Forelimb muscle (tissue), 1 donor: ENCODE measurements around the gene CAPN15. TPM values are rescaled to one million over a fixed set of nuclear protein-coding genes. Genes with fewer than 3 reads are reported as not detected.
"Not testable (repeated sequence)": the region's sequence is repeated elsewhere in the genome, so short reads cannot be mapped to it uniquely, and the experiment has no call there.

Source experiments
- DNase-seq: peaks from one replicate; pipeline ENCODE4 v3.0.0-alpha.2; 2013; ENCODE audit warnings: low read depth
- polyA plus RNA-seq: library from polyadenylated mRNA; unstranded; fragments of 120-200 nt; gene quantifications from one replicate; pipeline ENCODE4 v1.2.1, GENCODE V29; 2013; ENCODE audit not compliant: insufficient read length

CAPN15 gene
- polyA plus RNA-seq: 24.6 TPM

DNA sequence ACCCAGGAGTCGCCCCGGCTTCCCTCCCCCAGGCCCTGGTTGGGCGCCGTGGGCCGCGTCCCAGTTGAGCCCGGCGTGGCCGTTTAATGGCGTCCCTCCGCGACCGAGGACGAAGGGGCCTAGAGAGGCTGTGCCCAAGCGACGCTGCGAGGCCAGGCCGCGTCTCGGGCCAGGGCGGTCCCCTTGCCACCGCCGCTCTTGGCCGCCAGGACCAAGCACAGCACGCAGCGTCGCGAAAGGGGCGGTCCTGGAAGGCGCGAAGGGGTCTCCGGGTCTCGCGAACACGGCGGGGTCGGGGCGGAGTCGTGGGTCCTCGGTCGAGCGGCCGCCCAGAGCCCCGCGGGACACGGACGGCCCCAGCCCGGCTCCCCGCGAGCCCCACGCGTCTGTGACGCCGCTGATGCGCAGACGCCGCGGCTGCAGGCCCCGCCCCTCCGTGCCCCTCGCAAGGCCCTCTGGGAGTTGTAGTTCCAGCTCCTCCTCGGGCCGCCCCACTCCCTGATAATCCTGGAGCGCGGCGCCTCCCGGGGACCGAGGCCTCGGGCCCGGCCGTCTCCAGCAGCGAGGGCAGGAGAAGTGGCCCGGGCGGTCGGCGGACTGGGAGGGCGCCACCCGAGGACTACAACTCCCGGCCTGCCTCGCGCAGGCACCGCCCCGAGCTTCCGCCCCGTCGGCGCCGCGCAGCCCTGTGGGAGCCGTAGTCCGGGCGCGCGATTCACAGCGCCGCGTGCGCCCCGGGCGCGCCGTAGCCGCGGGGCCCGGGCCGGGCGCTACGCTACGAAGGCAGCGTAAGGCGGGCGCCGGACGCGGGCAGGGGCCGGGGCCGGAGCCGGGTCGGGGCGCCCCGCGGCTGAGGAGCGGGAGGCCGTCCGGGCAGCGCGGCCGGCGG is at the start of gene CAPN15:
CAPN15 (plus strand) TSS at position 698 of the 889 bp plus-strand sequence. CDS start 19,127 bp downstream, outside the sequence.
- peak; percentile 72 for DNase-seq

DNA sequence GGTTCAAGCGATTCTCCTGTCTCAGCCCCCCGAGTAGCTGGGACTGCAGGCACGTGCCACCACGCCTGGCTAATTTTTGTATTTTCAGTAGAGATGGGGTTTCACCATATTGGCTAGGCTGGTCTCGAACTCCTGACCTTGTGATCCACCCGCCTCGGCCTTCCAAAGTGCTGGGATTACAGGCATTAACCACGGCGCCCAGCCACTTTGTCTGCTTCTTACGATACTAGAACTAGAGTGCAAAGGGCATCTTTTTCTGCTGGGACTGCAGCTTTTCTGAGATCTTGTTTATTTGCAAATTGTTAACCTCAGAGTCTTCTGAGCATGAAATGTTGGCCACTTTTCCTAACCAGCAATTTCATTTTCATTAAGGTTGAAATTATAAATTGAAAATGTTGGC is 49.2 kb upstream of the CAPN15 start:
- DNase-seq: not testable (repeated sequence)

DNA sequence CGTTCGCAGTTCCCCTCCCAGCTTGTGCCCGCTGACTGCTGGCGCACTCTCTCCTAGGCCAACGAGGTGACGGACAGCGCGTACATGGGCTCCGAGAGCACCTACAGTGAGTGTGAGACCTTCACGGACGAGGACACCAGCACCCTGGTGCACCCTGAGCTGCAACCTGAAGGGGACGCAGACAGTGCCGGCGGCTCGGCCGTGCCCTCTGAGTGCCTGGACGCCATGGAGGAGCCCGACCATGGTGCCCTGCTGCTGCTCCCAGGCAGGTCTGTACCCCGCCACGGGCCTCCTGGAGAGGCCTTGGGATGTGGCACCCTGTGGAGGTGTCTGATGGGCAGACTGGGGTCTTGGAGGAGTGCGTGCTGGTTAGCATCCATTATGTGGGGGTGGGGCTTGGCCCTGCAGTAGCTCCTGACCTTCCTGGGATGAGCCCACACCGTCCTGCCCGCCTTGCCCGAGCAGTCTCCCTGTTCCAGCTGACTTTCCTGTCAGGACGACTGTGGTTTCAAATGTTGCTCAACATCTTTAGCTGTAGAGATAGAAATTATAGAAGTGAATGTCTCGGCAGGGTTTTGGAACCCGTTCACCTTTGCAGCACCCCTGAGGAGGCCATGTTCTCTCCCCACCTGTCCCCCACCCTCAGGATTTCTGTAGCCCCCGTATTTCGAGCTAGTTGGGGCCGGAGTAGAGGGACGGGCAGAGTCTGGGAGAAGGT is 44.9 kb upstream of the CAPN15 start:
- no peak for DNase-seq

DNA sequence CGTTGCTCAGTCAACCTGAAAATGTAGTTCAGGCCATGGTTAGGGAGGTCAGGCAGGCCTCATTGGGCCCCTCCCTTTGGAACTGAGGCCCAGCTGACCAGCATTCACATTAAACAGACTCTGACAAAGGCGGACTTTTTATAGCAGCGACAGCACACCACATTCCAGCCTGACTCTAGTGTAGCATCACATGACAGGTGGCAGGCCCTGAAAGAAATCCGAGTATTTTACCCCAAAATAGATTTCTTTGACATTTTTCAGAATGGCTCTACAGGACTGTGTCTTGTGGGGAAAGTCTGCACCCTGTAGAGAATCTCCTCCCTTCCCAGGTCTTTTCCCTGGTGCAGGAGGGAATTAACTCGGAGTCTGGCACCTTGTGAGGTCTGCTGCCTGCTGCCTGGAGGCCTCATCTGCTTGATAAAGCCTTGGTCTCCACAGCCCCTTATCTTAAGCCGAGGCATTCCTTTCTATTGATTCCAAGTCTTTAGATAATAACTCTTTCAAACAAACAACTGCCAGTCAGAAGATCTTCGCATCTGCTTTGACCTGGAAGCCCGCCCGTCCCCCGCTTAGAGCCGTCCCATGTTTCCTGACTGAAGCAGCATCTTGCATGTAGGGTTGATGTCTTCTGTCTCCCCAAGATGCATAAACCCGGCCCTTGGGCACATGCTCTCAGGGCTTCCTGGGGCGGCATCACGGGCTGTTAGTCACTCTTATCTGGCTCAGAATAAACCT is 44.0 kb upstream of the CAPN15 start:
- DNase-seq: no peak

DNA sequence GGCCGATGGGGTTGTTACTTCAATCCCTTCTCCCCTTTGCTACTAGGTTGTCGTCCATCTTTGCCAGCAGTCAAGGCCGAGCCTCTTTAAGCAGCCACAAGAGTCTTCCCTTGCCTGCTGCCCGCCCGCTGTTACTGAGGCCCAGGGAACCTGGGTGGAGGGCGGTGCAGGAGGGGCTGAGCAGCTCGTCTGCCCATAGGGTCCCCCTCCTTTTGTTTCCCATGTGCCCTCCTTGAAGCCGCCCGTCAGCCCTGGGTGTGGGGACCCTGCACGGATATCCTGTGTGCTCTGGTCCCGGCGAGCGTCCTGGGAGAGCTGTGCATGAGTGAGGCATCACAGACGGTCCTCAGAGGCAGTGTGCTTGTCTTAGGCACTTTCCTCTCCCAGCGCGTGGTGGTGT is 37.9 kb upstream of the CAPN15 start:
- DNase-seq: no peak

DNA sequence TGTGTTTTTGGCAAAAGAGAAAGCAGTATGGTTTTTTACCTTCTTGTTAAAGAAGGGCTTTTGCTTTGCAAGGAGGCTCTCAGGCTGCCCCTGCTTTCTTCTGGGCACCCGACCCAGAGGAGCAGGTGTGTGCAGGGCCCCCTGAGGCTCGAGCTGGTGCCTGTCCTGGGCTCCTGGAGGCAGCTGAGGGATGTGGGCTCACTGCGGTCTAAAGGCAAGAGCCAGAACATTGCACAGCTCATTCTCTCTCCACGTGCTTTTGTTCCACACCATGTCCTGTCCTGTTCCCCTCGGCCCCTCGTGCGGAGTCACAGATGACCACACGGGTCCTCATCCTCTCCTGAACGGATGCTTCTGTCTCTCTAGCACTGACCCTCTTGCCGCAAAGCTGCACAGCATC is 36.7 kb upstream of the CAPN15 start:
- no peak for DNase-seq

DNA sequence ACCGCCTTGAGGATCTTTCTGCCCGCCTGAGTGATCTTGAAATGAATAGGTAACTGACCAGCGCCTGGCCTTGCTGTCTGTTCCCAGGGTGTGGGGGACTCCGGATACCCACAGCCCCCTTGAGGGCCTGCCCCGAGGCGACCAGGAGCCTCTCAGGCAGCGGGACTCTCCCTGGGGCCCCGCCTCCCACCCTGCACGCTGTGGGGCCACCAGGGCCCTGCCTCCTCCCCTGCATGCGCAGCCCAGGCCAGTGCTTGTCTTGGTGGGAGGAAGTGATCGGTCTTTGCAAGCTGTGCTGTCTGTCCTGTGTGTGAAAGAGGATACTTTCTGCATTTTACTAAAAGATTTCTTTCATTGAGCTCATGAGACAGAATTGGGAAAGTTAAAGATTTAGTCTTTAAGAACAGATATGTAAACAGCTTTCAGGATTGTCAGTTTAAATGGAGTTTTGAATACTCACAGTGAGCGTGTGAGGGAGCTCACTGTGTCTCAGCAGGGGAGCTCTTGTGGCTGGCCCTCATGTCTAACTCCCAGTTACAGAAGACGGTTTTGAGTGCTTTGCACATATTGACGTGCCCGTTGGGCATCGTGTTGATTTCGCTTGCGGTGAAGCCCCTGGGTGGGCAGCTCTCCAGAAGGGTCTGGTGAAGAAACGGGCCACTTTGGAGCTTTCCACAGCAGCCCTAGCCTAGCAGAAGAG is 36.1 kb upstream of the CAPN15 start:
- no peak for DNase-seq

DNA sequence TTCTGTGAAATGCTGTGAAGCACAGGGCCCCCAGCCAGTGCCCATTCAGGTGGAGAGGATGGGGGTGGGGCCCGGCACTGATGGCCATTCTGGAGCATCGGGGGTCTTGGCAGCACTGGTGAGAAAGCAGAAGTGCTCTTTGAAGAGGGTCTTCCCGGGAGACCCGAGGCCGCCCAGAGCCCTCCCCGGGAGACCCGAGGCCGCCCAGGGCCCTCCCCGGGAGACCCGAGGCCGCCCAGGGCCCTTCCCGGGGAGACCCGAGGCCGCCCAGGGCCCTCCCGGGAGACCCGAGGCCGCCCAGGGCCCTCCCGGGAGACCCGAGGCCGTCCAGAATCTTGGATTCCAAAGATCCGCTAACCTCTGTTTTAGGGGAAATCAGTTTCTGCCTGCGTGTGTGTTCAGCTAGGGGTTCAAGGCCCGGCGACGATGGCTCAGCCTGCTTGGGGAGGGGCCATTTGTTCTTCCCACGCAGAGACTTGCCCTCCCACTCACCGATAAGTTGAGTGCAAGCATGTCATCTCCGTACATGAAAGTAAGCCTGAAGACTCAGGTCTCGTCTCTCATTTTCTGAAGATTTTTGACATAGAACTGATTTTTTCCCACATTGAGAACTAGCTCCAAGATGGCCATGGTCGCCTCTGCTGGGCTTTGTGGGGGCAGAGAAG is 35.2 kb upstream of the CAPN15 start:
- DNase-seq: no peak

DNA sequence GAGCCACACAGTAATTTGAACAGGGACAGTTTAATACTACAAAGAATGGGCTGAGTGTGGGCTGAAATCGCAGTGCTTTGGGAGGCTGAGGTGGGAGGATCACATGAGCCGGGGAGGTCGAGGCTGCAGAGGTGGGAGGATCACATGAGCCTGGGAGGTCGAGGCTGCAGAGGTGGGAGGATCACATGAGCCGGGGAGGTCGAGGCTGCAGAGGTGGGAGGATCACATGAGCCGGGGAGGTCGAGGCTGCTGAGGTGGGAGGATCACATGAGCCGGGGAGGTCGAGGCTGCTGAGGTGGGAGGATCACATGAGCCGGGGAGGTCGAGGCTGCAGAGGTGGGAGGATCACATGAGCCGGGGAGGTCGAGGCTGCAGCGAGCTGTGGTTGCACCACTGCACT is 32.8 kb upstream of the CAPN15 start:
- DNase-seq: not testable (repeated sequence)

DNA sequence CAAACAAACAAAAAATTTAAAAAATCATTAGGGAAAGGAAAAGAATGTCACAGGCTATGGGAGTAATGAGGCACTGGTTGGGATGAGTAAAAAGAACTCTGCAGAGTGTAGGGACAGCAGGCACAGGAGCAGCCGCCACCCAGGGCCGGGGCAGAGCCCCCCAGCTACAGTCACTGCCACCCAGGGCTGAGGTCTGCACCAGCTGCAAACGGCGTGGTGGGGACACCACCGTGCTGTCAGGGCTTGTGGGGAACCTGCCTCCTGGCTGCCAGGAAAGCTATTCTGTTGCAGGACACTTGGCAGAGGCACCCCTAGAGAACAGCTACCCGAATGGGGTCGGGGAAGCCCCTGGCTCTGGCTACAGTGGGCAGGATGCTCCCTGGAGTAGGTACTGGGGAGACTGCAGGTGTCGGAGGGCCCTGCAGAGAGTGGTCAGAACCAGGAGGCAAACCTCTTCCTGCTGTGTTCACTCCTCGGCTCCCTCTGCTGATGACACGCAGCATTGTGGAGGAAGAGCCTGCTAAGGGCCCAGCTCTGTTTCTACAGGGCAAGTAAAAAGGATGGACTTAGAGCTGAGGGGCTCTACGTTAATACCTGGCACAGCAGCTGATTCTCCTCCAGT is 32.3 kb upstream of the CAPN15 start:
- no peak for DNase-seq

DNA sequence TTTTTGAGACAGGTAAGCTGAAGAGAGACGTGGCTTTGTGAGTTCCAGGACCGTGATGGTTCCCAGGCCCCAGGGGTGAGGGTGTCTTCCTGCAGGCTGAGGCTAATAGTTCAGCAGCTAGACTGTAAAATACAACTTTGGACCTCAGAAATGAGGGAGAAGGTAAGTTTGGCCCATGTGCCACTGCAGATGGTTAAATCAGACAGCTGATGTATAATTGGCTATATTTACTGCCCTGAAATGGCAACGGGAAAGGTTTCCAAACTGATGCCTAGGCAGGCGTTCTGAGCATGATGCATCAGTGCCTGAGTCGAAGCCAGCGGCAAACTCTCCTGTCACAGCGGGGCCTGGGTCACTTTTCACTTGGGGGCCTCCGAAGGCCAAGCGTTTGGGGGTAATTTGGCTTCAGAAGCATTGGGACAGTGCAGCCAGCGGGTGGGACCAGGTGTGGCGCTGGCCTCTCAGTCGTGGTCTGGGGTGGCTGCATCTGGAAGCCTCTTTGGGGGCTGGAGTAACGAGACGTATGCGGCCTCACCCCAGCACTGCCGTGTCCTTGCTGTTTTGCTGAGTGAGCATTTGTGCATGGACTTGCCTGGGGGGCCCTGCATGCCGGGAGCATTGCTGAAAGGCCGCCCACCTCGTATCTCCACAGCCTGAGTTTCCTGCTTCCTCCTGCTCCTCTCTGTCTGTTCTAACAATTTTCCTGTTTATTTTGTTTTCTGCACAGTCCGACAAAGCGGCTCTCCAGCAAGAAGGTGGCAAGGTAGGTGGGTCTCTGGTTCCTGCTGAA is 31.2 kb upstream of the CAPN15 start:
- DNase-seq: no peak

DNA sequence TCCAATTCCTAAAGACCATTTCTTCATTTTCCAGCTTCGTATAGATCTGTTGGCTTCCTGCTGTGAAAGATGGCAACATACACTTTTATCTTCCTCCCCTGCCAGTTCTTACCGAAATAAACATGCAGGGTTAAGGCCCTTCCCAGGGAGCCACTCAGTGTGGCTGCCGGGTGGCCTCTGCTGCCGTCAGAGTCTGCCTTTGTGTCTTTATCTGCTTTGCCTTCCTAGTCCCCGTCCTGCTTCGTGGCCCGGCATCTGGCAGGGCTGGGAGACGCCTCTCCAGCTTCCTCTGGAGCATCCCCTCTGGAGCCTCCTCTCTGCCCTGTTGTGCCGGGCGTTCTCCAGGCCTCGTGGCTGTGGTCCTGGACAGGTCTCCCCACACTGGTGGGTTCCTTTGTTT is 30.3 kb upstream of the CAPN15 start:
- DNase-seq: no peak

DNA sequence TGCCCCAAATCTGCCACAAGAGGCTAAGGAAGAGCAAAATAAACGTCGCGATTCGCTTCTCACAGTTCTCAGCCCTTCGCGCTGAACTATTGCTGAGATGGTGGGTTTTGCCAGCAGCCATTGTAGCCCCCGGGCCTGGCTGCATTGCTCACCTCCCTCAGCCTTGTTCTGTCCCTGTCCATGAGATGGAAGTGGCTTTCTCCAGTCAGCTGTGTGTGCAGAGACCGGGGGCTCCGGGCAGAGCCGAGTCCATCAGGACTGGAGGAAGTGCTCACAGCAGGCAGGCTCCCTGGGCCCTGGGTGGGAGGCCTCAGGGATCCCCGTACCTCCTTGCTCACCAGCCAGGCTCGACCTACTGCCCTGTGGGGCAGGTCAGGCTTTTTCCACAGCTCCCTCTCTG is 27.6 kb upstream of the CAPN15 start:
- no peak for DNase-seq

DNA sequence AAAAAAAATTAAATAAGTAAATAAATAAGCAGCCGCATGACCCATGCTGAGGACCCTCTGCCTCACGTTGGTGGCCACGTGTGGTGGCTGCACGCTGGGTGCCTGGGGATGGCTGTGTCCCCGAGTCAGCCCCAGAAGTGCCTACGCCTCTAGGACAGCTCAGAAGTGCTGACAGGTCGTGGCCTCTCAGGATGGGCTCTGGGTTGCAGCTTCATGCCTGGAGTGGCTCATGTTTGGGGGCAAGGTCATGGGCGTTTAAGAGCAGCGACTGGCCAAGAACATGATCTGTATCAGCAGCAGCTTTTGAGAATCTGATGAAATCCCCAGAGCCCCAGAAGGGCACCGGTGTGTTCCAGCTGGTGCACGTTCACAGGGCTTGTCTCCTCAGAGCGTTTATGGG is 26.8 kb upstream of the CAPN15 start:
- DNase-seq: no peak

DNA sequence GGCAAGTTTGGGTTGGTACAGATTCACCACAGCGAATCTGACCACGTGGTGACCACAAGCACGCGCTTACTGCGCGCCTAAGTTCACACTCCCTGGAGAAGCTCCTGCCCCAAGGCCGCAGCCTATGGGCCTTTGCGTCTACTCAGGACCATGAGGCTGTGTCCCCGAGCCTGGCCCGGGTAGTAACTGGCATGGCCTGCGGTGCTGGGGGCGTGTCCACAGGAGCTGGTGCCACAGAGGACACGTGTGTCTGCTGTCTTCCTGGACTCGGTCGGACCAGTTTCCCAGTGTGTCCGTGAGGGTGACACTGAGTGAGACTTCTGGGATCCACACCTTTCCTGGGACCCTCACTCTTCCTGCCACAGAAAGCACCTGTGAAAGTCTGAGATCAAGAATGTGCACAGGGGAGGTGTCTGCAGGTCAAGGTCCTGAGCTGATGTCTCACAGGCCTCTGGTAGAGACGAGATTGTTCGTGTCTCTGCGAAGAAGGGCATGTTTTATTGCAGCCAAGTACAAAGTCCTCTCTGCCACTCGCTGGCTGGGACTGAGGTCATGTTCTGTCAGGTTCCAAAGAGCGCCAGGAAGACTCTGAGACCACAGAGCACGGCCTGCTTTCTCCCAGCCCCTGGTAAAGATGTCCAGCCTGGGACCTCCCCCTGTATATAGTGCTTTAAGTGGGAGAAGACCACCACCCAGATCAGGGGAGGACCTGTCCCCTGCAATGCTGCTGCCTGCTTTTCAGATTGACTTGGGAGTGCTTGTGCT is 25.2 kb upstream of the CAPN15 start:
- no peak for DNase-seq

DNA sequence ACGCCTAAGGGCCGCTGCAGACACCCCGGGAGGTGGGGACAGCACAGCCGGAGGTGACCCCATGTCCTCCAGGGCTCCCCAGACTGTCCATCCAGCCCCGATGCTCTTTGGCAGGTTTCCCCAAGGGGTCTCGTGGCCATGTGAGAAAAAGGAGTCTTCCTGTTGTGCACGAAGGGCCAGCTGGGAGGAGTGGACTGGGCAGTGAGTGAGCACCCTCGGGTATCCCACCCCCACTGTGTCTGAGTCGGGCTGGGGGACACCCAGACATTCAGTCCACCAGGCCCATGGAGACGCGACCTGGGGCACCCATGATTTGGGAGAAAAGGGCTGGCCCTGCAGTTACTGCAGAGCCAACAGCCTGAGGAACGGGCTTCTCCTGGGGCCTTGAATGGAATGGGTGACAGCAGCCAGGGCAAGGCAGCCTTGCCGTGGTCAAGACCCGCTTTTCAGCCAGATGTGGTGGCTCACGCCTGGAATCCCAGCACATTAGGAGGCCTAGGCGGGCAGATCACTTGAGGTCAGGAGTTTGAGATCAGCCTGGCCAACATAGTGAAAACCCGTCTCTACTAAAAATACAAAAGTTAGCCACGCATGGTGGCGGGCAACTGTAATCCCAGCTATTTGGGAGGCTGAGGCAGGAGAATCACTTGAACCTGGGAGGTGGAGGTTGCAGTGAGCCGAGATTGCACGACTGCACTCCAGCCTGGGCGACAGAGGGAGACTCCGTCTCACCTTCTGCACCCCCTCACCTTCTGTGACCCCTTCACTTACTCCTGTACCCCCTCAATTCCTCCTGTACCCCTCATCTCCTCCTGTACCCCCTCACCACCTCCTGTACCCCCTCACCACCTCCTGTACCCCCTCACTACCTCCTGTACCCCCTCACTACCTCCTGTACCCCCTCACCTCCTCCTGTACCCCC is 24.1 kb upstream of the CAPN15 start:
- DNase-seq: no peak

DNA sequence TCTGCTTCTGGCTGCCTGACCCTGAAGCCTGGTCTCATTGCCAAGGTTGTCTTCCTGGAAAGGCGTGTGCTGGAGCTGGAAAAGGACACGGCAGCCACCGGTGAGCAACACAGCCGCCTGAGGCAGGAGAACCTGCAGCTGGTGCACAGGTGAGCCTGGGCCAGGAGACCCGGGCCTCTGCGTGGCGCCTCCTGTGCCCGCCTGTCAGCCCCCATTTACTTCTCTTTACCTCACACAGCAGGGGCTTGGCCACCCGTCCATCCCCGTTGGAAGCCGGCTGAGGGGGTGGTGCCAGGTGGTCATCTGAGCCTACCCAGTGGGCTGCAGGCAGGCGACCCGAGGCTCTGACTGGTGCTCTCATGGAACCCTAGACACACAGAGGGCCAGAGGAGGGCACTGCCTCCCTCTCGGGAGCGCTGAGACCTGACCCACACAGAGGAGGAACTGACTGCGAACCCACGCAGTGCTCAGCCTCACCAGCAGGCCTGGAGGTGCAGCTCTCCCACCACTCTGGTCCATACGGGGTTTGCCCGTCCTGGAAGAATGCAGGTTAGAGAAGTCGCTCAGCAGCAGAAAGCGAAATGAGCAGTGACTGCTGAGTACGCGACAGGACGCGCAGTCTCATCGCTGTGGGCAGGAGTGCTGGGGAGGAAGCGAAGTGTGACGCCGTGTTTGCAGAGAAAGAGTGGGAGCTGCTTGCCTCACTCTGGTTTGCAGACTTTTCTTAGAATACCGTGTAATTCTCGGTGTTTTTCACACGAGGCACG is 21.9 kb upstream of the CAPN15 start:
- DNase-seq: no peak
